Right lobe of liver (tissue), 6 donors: ENCODE results near the gene ITPR1. TPM values are rescaled to one million over a fixed set of nuclear protein-coding genes. Genes with fewer than 3 reads are reported as not detected.

Experiments used
- ATAC-seq, 4 donors: fragments of 200-7000 bp; cut with Tn5 transposase; one replicate each; pipeline ENCODE4 v1.9.1; 2020; ENCODE audit warnings: mild to moderate bottlenecking in 4 of 4, moderate library complexity in 4 of 4
- DNase-seq, 3 donors: peaks; one replicate each; pipeline ENCODE4 v3.0.0-alpha.2; 2020
- H3K27ac ChIP-seq, 3 donors: fragments of 200-600 bp; one replicate each; pipeline ENCODE4 v1.8.0; 2022
- H3K27me3 ChIP-seq, 2 donors: fragments of 200-600 bp; one replicate each; pipeline ENCODE4 v1.8.0; 2022
- H3K36me3 ChIP-seq, 4 donors: fragments of 200-600 bp; sonication (generic) in 1 of 4; one replicate each; pipeline versions ENCODE4 v1.5.1 to v1.8.0; 2017 to 2022; ENCODE audit warnings: control low read depth in 1 of 4
- H3K4me1 ChIP-seq, 4 donors: fragments of 200-600 bp; sonication (generic) in 1 of 4; one replicate each; pipeline versions ENCODE4 v1.5.1 to v1.8.0; 2017 to 2022; ENCODE audit warnings: control low read depth in 1 of 4
- H3K4me3 ChIP-seq, 3 donors: fragments of 200-600 bp; one replicate each; pipeline ENCODE4 v1.8.0; 2022
- H3K9me3 ChIP-seq, 4 donors: fragments of 200-600 bp; sonication (generic) in 1 of 4; one replicate each; pipeline versions ENCODE4 v1.5.1 to v1.8.0; 2017 to 2022; ENCODE audit warnings: control low read depth in 1 of 4
- CTCF ChIP-seq, 4 donors: fragments of 200-600 bp in 3 of 4; fragments of 450-650 bp in 1 of 4; IDR thresholded peaks; one replicate each; pipeline versions ENCODE4 v1.5.1 to v1.8.0; 2016 to 2022; ENCODE audit warnings: antibody characterized with exemption in 4 of 4, mild to moderate bottlenecking in 2 of 4
- POLR2A ChIP-seq: fragments of 450-650 bp; IDR thresholded peaks from one replicate; pipeline ENCODE4 v1.6.1; 2017; ENCODE audit warnings: antibody characterized with exemption, mild to moderate bottlenecking
- WGBS: methylation state at CpG from one replicate; pipeline ENCODE4 v1.1.6; 2018; ENCODE audit warnings: low coverage, low lambda C conversion rate; ENCODE audit not compliant: insufficient coverage; ENCODE audit errors: missing lambda C conversion rate; 5-methylcytosine and 5-hydroxymethylcytosine counted together
- intact Hi-C, 2 donors: fragments of 100-400 bp; cut with DNase I; formaldehyde crosslinking; loops; one replicate each; pipeline versions ENCODE4 v1.11.2 to v1.14.1; 2022
- total RNA-seq, 6 experiments: library from RNA; depleted of rRNA in 2 of 6; stranded (reverse); fragments of >200 nt in 2 of 6; fragmentation: NEBNext Ultra II Directional in 3 of 6; extraction: Animal tissue kit (Norgen Biotek cat#: 25700) in 3 of 6; gene quantifications; one replicate each; pipeline versions ENCODE4 v1.1.0 to v1.2.4, GENCODE V29; 2016 to 2023
- donor health status: DM: no; HTN: yes; CAD: no.
- donor health status: DM: no; HTN: no; CAD: no.
- donor health status: DM: no; HTN: no; CAD: no.
- donor health status: DM: no; HTN: yes; CAD: no.
- donor health status: DM: no; HTN: yes; CAD: no.

ITPR1 gene
- total RNA-seq, 6 experiments from 2014 or later: 6.5 to 16.2 (median 11.5) TPM

GRCh38 chr3:4707324-4707723 lies 214.2 kb downstream of the ITPR1 start:
- Histone ChIP-seq H3K36me3 (no peaks in the 10 kb centered on the region), H3K9me3 (peaks cover 0 to under 1% (median 0%) of the 10 kb centered on the region in 4 donors), H3K4me3 (no peak overlapping the region), H3K27me3 (no peaks in the 10 kb centered on the region), H3K4me1 (peaks cover 0 to 20% (median 2%) of the 10 kb centered on the region in 4 donors), H3K27ac (no peak overlapping the region)
- ATAC-seq: no peak
- no peak for TF ChIP-seq CTCF (IDR thresholded peaks at IDR 0.05)
- TF ChIP-seq POLR2A: no peak
- intact Hi-C loops: loop anchor here in 1 of 2 donors (10.0 kb wide), 1 partner anchor 347 kb away; no protein-coding TSS in a partner anchor
- 95% methylated on average over 4 of the region's 4 CpGs for WGBS
- DNase-seq: no peak

GRCh38 chr3:4708230-4708629 lies 215.1 kb downstream of the ITPR1 start:
- H3K4me3 ChIP-seq: no peak overlapping the region
- no peak for TF ChIP-seq CTCF (IDR thresholded peaks at IDR 0.05)
- TF ChIP-seq POLR2A: no peak
- DNase-seq (no peak), ATAC-seq (peak in 3 of 4 donors; percentile 9 to 47 (median 20))
- 58% methylated on average over 7 of the region's 7 CpGs for WGBS
- H3K36me3 ChIP-seq: no peaks in the 10 kb centered on the region
- H3K27ac ChIP-seq: no peak overlapping the region
- H3K4me1 ChIP-seq: peaks cover 0 to 11% (median 2%) of the 10 kb centered on the region in 4 donors
- peaks cover 0 to 1% (median 0%) of the 10 kb centered on the region in 4 donors for H3K9me3 ChIP-seq
- no peaks in the 10 kb centered on the region for H3K27me3 ChIP-seq
- intact Hi-C loops: loop anchor here in 1 of 2 donors (10.0 kb wide), 1 partner anchor 347 kb away; no protein-coding TSS in a partner anchor

GRCh38 chr3:4709341-4709740 lies 216.2 kb downstream of the ITPR1 start:
- no peaks in the 10 kb centered on the region for H3K36me3 ChIP-seq
- no peaks in the 10 kb centered on the region for H3K27me3 ChIP-seq
- no peak overlapping the region for H3K27ac ChIP-seq
- H3K4me1 ChIP-seq: peaks cover 0 to 8% (median 2%) of the 10 kb centered on the region in 4 donors
- no peak for TF ChIP-seq POLR2A
- TF ChIP-seq CTCF (IDR thresholded peaks at IDR 0.05): no peak
- no peak for DNase-seq
- 11% methylated on average over 1 of the region's 1 CpG for WGBS
- intact Hi-C loops: loop anchor here in 1 of 2 donors (10.0 kb wide), 1 partner anchor 345 kb away; no protein-coding TSS in a partner anchor
- ATAC-seq: no peak
- H3K9me3 ChIP-seq: peaks cover 0 to 1% (median 0%) of the 10 kb centered on the region in 4 donors
- H3K4me3 ChIP-seq: no peak overlapping the region

GRCh38 chr3:4710191-4710590 lies 217.0 kb downstream of the ITPR1 start:
- no peaks in the 10 kb centered on the region for H3K36me3 ChIP-seq
- peaks cover 0 to 1% (median 0%) of the 10 kb centered on the region in 4 donors for H3K9me3 ChIP-seq
- no peaks in the 10 kb centered on the region for H3K27me3 ChIP-seq
- no peak for ATAC-seq
- H3K27ac ChIP-seq: no peak overlapping the region
- WGBS: 80% methylated on average over 11 of the region's 16 CpGs
- intact Hi-C loops: loop anchor here in 1 of 2 donors (5.0 kb wide), 1 partner anchor 347 kb away; no protein-coding TSS in a partner anchor
- TF ChIP-seq CTCF (IDR thresholded peaks at IDR 0.05) (no peak), POLR2A (no peak)
- H3K4me1 ChIP-seq: peaks cover 0 to 8% (median 2%) of the 10 kb centered on the region in 4 donors
- no peak for DNase-seq
- H3K4me3 ChIP-seq: no peak overlapping the region
